Effector memory CD8-positive, alpha-beta T cell (primary cell): ENCODE measurements around the gene NOP14.
"Not testable (repeated sequence)": the region's sequence is repeated elsewhere in the genome, so short reads cannot be mapped to it uniquely, and the experiment has no call there.

Source experiments
- ATAC-seq: fragments of 150-1000 bp; cut with Tn5 transposase; replicated peaks from 2 replicates; pipeline ENCODE4 v1.10.0; 2021; ENCODE audit warnings: mild to moderate bottlenecking, moderate library complexity
- DNase-seq, 3 experiments: peaks; one replicate each; pipeline ENCODE4 v3.0.0; 2021
- H3K27ac Mint-ChIP-seq, 2 donors: one replicate each; pipeline ENCODE4 v1.8.0; 2022; ENCODE audit warnings: mild to moderate bottlenecking in 2 of 2, mixed read lengths in 2 of 2, moderate library complexity in 2 of 2
- H3K27me3 Mint-ChIP-seq, 2 donors: one replicate each; pipeline ENCODE4 v1.8.0; 2022; ENCODE audit warnings: mixed read lengths in 2 of 2
- H3K36me3 Mint-ChIP-seq: one replicate; pipeline ENCODE4 v1.8.0; 2022; ENCODE audit warnings: mild to moderate bottlenecking, moderate library complexity, mixed read lengths; ENCODE audit not compliant: insufficient read depth
- H3K4me1 Mint-ChIP-seq, 2 donors: one replicate each; pipeline ENCODE4 v1.8.0; 2022; ENCODE audit warnings: low read depth in 2 of 2, mixed read lengths in 2 of 2
- H3K4me3 Mint-ChIP-seq, 2 donors: one replicate each; pipeline ENCODE4 v1.8.0; 2022; ENCODE audit warnings: mild to moderate bottlenecking in 2 of 2, mixed read lengths in 2 of 2, moderate library complexity in 2 of 2
- H3K9me3 Mint-ChIP-seq, 2 donors: one replicate each; pipeline ENCODE4 v1.8.0; 2022; ENCODE audit warnings: mixed read lengths in 2 of 2

NOP14 gene

DNA sequence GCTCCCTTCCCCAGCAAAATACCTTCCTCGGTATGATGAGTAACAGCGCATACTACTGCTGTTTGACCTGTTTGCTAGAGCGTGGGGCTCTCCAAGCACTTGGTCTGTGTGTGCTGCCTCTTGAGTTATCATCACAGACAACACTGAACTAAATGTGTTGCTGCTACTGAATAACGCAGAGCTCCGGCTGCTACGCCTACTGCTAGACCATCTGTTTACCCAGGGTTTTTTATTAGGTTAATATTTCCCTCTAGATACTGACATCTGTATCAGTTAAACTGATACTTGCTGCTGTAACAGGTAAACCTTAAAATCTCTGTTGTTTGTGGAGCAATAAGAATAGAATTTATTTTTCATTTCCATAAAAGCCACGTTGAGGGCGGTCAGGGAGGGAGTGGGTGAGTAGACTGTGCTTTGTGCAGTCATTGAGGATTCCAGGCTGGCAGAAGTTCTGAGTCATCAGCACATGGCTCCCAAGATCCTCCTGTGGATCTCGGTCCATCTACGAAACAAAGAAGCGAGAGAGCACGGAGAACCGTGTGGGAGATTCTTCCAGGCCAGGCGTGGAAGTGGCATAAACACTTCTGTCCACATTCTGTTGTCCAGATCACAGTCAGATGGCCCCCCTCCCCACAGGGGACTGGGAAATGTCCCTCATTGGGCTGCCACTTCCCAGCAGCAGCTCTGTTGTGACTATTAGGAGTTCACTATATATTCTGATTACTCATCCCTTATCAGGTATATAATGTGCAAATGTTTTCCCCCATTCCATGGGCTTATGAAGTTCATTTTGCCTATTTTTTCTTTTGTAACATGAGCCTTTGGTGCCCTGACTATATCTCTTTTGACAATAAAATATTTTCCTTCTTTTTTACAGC is 14.2 kb upstream of the NOP14 start:
- Mint-ChIP-seq H3K27me3 (no peaks in the 10 kb centered on the region), H3K27ac (peak overlapping the region in 1 of 2 donors; percentile 71), H3K36me3 (no peaks in the 10 kb centered on the region), H3K9me3 (no peaks in the 10 kb centered on the region), H3K4me3 (no peak overlapping the region), H3K4me1 (no peaks in the 10 kb centered on the region)
- DNase-seq, result no peak
- ATAC-seq, result no peak

DNA sequence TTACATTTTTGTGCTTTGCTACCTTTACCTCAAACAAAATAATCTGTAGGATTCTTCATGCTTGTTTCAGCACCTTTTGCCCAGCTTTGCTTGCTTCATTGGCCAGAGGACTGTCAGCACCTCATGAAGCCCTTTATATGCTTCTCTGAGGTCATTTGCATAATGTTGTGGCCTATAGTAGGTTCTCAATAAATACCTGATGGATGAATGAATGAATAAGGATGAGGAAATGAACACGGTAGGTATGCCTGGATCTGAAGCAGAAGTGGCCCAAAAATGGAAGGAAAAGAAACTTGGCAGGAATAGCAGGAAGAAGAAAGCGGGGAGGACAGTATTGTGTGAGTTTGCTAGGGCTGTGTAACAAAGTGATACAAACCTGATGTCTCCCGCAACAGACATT is 8.1 kb upstream of the NOP14 start:
- Mint-ChIP-seq H3K4me1 (no peaks in the 10 kb centered on the region), H3K27ac (no peak overlapping the region), H3K4me3 (no peak overlapping the region), H3K27me3 (no peaks in the 10 kb centered on the region), H3K9me3 (no peaks in the 10 kb centered on the region), H3K36me3 (no peaks in the 10 kb centered on the region)
- ATAC-seq (no peak), DNase-seq (no peak)

DNA sequence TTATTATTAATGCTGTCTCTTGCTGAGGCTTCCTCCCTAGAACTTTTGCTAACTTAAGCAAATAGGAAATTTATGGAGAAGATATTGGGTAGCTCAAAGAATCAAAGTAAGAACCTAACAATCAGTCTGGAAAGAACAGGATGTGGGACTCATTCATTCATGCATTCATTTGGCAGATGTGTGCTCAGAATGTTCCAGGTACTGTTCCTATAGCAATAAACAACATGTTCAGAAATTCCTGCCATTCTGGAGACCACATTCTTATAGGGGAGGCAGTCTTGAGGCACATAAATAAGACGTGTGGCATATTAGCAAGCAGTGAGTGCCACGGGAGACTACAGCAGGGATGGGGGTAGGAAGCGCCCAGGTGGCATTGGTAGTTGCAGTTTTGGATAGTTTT is 5.2 kb upstream of the NOP14 start:
- peaks cover 4% of the 10 kb centered on the region for H3K36me3 Mint-ChIP-seq
- H3K9me3 Mint-ChIP-seq, result no peaks in the 10 kb centered on the region
- H3K4me1 Mint-ChIP-seq, result peaks cover 4 to 5% of the 10 kb centered on the region in 2 donors
- H3K27ac Mint-ChIP-seq, result no peak overlapping the region
- no peak for ATAC-seq
- no peaks in the 10 kb centered on the region for H3K27me3 Mint-ChIP-seq
- no peak overlapping the region for H3K4me3 Mint-ChIP-seq
- no peak for DNase-seq

DNA sequence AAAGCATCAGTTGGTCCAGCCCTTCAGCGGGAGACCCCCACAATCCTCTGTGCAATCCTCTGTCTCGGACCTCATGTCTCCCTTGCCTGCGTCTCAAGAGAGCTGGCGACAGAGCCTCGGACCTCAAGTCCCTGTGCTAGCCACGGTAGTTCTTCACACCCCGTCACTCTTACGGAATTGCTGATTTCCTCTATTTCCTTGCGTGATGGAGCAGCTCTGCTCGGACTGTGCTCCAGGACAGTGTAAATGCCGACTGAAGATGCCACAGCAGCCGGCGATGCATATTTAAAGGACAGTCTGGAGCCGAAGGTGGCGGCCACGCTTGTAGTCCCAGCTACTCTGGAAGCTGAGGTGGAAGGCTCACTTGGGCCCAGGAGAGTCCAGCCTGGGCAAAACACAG is 2.1 kb upstream of the NOP14 start:
- Mint-ChIP-seq H3K36me3 (peaks cover 21% of the 10 kb centered on the region), H3K4me3 (peak overlapping the region; percentile 83 to 86), H3K27me3 (no peaks in the 10 kb centered on the region), H3K9me3 (no peaks in the 10 kb centered on the region), H3K27ac (no peak overlapping the region), H3K4me1 (peaks cover 20 to 23% of the 10 kb centered on the region in 2 donors)
- DNase-seq (no peak), ATAC-seq (no peak)

DNA sequence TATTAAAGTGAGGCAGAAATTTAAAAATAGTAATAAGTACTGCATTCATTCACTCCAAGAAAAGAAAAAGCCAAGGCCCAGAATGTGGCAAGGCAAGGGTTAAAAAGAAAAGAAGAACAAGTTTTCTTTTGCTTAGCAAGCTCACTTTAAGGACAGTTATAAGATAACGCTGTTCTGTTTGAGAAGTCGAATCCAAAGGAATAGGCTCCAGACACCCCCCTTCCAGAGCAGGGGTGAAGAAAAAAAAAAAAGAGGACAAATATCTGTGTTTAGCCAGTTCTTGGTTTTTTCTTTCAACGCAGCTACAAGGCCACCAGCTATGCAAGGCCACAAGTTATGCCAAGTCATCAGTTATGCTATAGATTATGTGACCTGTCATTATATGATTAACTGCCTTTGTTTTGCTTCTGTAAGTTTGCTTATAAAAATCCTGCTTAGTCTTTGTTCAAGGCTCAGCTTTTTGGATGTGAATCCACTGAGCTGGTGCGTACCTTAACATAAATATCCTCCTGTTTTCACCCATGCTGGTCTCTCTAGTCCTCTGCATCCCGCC is 1.6 kb upstream of the NOP14 start:
- Mint-ChIP-seq H3K4me3 (peak overlapping the region; percentile 83 to 86), H3K36me3 (peaks cover 24% of the 10 kb centered on the region), H3K4me1 (peaks cover 22 to 23% of the 10 kb centered on the region in 2 donors), H3K27ac (peak overlapping the region; percentile 42 to 94), H3K9me3 (no peaks in the 10 kb centered on the region), H3K27me3 (no peaks in the 10 kb centered on the region)
- DNase-seq (no peak), ATAC-seq (no peak)

DNA sequence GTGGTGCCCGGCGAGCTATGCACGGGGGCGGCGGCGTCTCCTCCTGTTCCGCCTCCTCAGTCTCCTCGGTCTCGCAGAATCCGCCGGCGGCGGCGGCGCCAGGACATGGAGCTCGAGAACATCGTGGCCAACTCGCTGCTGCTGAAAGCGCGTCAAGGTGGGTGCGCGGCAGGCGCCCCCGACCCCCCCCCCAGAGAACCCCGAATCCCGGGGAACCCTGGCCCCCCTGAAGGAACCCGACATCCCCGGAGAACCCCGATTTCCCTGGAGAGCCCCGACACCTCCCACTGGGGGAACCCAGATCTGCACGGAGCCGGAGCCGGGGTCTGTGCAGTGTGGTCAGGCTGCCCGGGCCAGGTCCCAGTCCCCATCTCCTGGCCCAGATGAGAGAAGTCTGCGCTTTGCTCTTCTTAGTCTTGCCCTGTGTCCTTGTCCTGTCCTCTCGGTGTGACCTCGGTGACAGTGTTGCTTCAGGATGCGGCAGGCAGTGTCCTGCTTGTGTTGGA is 813 bp upstream of the NOP14 start:
- no peak for ATAC-seq
- Mint-ChIP-seq H3K4me3 (peak overlapping the region; percentile 83 to 86), H3K27me3 (no peaks in the 10 kb centered on the region), H3K9me3 (no peaks in the 10 kb centered on the region), H3K4me1 (peaks cover 26 to 28% of the 10 kb centered on the region in 2 donors), H3K36me3 (peaks cover 27% of the 10 kb centered on the region), H3K27ac (peak overlapping the region; percentile 42 to 94)
- no peak for DNase-seq

DNA sequence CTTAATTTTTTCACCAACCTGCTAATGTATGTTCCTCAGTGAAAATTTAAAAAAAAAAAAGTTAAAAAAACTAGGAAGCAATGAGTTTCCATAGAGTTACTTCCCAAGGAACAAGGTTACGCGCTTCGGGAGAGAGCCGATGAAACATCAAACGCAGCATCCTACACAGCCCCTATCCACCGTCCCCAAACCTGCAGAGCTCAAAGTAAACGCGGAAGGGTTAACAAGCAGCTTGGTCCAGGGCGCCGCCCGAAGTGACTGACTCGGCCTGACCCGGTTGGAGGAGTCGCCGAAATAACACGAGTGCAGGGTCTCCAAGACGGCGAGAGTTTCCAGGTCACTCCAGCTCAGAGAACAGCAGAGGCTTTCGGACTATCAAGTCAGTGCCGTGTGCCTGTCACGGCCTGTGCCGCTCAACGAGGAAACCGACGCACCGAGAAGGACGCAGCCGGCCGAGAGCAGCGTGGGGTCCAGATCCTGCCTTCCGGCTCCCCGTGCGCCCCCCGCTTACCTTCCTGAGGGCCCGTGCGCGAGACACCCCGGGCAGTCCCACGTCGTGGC is 512 bp downstream of the NOP14 start:
- DNase-seq (no peak), ATAC-seq (peak; percentile 26)
- peak overlapping the region; percentile 94 to 97 for H3K27ac Mint-ChIP-seq
- H3K4me3 Mint-ChIP-seq, result peak overlapping the region; percentile 83 to 86
- H3K4me1 Mint-ChIP-seq, result peaks cover 31 to 39% of the 10 kb centered on the region in 2 donors
- H3K9me3 Mint-ChIP-seq, result no peaks in the 10 kb centered on the region
- no peaks in the 10 kb centered on the region for H3K27me3 Mint-ChIP-seq
- H3K36me3 Mint-ChIP-seq, result peaks cover 39% of the 10 kb centered on the region

DNA sequence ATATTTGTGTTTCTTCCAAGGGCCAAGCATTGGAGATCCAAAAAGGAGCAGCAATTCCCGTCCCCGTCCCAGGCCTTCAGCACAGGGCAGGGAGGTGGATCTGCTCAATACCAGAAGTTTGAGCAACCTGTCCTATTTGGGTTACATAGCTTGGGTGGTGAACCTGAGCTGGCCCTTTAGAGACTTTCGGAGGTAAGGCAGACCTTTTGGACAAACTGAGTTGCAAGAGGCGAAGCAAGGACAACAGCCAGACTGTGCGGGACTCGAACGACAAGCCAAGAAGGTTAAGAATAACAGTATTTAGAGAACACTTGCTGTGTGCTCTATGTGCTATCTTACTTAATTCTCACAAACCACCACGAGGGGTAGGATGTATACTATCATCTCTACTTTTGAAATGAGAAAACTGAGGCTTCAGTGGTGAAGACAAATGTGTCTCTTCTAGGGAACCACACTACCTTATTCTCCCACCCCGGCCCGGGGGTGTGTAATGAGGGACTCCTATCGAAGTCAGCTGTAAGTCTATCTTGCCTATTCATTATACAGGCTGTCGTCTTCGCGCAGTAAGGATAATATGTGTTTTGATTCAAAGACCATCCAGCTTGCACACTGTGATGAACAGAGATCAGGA is 1.3 kb downstream of the NOP14 start:
- Mint-ChIP-seq H3K4me3 (peak overlapping the region; percentile 83 to 86), H3K27ac (peak overlapping the region; percentile 94 to 97), H3K27me3 (no peaks in the 10 kb centered on the region), H3K36me3 (peaks cover 45% of the 10 kb centered on the region), H3K9me3 (no peaks in the 10 kb centered on the region), H3K4me1 (peaks cover 31 to 42% of the 10 kb centered on the region in 2 donors)
- ATAC-seq (peak; percentile 20), DNase-seq (peak; percentile 20 to 47 (median 24))

DNA sequence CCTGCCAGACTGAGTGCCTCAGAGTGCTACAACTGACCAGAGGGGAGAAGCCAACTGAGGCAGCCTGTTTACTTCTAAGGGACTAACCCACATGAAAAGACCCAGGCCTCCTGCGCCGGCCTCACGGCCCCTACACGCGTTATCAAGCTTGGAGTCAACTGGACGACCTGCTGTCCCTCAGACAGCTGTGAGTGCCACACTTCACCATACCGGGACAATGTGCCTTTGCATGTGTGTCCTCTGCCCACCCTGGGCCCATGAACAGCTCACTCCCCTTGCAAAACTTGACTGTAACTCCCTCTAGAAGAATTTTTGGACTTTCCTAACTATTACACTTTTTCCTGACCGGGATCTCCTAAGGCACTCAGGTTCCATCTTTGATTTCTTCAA is 1.8 kb downstream of the NOP14 start:
- Mint-ChIP-seq H3K27ac (peak overlapping the region; percentile 94 to 97), H3K4me1 (peaks cover 33 to 42% of the 10 kb centered on the region in 2 donors), H3K36me3 (peaks cover 50% of the 10 kb centered on the region), H3K4me3 (peak overlapping the region; percentile 83 to 86), H3K27me3 (no peaks in the 10 kb centered on the region), H3K9me3 (no peaks in the 10 kb centered on the region)
- DNase-seq (no peak), ATAC-seq (no peak)

DNA sequence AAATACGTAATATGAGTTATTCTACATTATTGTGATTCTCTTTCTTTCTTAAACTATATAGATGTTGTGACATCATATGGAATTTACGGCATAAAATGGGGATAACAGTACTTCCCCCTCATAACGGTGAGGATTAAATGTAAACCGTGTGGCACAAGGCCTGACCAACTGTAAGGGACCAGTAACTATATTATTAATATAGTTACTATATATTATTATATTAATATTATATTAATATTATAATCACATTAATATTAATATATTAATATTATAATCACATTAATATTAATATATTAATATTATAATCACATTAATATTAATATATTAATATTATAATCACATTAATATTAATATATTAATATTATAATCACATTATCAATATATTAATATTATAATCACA is 2.8 kb downstream of the NOP14 start:
- ATAC-seq, DNase-seq, H3K27me3 Mint-ChIP-seq, H3K9me3 Mint-ChIP-seq: not testable (repeated sequence)
- Mint-ChIP-seq H3K4me3 (peak overlapping the region in 1 of 2 donors; percentile 50), H3K36me3 (peaks cover 59% of the 10 kb centered on the region), H3K4me1 (peaks cover 34 to 42% of the 10 kb centered on the region in 2 donors), H3K27ac (peak overlapping the region in 1 of 2 donors; percentile 28)

DNA sequence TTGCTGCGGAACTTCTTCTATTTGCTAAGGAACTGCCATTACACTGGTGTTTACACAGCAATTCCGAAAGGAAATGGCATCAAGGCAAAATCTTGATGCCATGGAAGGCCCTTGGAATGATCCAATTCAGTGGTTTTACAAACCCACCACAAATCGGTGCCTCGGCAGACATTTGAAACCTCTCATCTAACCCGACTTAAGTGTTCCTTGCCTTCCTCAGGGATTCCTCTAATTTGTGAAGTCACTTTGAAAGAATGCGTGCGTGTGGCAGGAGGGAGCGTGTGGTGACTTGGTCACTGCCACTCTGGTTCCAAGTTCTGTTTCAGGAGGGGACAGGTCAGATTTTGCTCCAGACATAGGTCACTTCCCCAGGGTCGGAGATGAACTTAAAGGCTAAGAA is 4.8 kb downstream of the NOP14 start:
- no peak overlapping the region for H3K4me3 Mint-ChIP-seq
- no peaks in the 10 kb centered on the region for H3K9me3 Mint-ChIP-seq
- peak overlapping the region in 1 of 2 donors; percentile 77 for H3K27ac Mint-ChIP-seq
- DNase-seq (no peak), ATAC-seq (no peak)
- peaks cover 37 to 44% of the 10 kb centered on the region in 2 donors for H3K4me1 Mint-ChIP-seq
- H3K27me3 Mint-ChIP-seq, result no peaks in the 10 kb centered on the region
- peaks cover 73% of the 10 kb centered on the region for H3K36me3 Mint-ChIP-seq

DNA sequence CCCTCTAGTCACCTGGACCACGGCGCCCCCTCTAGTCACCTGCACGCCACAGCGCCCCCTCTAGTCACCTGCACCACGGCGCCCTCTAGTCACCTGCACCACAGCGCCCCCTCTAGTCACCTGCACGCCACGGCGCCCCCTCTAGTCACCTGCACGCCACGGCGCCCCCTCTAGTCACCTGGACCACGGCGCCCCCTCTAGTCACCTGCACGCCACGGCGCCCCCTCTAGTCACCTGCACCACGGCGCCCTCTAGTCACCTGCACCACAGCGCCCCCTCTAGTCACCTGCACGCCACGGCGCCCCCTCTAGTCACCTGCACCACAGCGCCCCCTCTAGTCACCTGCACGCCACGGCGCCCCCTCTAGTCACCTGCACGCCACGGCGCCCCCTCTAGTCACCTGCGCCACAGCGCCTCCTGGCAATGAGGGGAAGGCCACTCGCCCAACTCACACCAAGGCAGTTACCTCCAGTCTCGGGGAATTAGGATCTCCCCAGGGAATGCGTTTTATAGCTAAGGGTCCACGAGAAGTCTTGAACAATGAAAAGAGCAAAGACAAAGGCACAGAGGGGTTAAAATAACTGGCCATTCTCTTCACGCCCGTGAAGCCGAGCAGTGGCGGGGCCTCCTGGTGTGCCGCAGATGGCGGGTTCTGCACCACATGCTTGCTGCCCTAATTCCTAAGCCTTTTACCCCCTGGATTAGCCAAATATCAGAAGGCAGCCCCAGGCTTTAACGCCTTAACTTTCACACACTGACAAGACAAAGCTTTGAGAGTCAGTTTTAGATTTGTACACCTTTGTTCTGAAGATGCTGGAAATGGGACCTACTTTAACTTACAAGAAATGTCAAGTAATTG is 7.8 kb downstream of the NOP14 start:
- Mint-ChIP-seq H3K4me1 (peaks cover 24 to 26% of the 10 kb centered on the region in 2 donors), H3K4me3 (peak overlapping the region in 1 of 2 donors; percentile 46), H3K27ac (peak overlapping the region; percentile 75 to 77), H3K36me3 (peaks cover 86% of the 10 kb centered on the region)
- peak in 1 of 3 experiments; percentile 27 for DNase-seq
- not testable (repeated sequence) for H3K9me3 Mint-ChIP-seq, H3K27me3 Mint-ChIP-seq, ATAC-seq
